HG02943 (cell line): Measurements from ENCODE around the gene CRHR1.

ENCODE experiments used
- ATAC-seq: cut with Tn5 transposase; IDR thresholded peaks from one replicate; pipeline ENCODE4 v1.9.1; 2021; ENCODE audit warnings: mild to moderate bottlenecking, low read depth, moderate library complexity; ENCODE audit not compliant: unreplicated experiment

Gene CRHR1

GRCh38 chr17:45787044-45787443 lies 2.9 kb downstream of the CRHR1 start:
- ATAC-seq = no peak

- ATAC-seq = no peak
Observed at GRCh38 chr17:45787656-45788055, 3.5 kb downstream of the CRHR1 start.

GRCh38 chr17:45788057-45788456 lies 3.9 kb downstream of the CRHR1 start:
- ATAC-seq = no peak

GRCh38 chr17:45789874-45790273 lies 5.8 kb downstream of the CRHR1 start:
- ATAC-seq = no peak

- ATAC-seq = no peak
Observed at GRCh38 chr17:45790296-45790922, 6.3 kb downstream of the CRHR1 start.

- ATAC-seq = no peak
Observed at GRCh38 chr17:45791041-45791582, 7.0 kb downstream of the CRHR1 start.

GRCh38 chr17:45791935-45792334 lies 7.8 kb downstream of the CRHR1 start:
- no peak for ATAC-seq

GRCh38 chr17:45792437-45792836 lies 8.3 kb downstream of the CRHR1 start:
- ATAC-seq = no peak

- ATAC-seq = no peak
Observed at GRCh38 chr17:45792995-45793755, 9.1 kb downstream of the CRHR1 start.

GRCh38 chr17:45793999-45794540 lies 9.9 kb downstream of the CRHR1 start:
- no peak for ATAC-seq

GRCh38 chr17:45794840-45795239 lies 10.7 kb downstream of the CRHR1 start:
- no peak for ATAC-seq

- ATAC-seq = no peak
Observed at GRCh38 chr17:45800816-45801215, 16.7 kb downstream of the CRHR1 start.

GRCh38 chr17:45801421-45801820 lies 17.3 kb downstream of the CRHR1 start:
- ATAC-seq = no peak

GRCh38 chr17:45808845-45809244 lies 24.7 kb downstream of the CRHR1 start:
- no peak for ATAC-seq

GRCh38 chr17:45809499-45809898 lies 25.4 kb downstream of the CRHR1 start:
- no peak for ATAC-seq

- no peak for ATAC-seq
Observed at GRCh38 chr17:45812102-45812501, 28.0 kb downstream of the CRHR1 start.

GRCh38 chr17:45813048-45813725 lies 29.1 kb downstream of the CRHR1 start:
- no peak for ATAC-seq

- no peak for ATAC-seq
Observed at GRCh38 chr17:45814622-45815606, 30.8 kb downstream of the CRHR1 start.

GRCh38 chr17:45815752-45816151 lies 31.6 kb downstream of the CRHR1 start:
- ATAC-seq = no peak

GRCh38 chr17:45818041-45818440 lies 33.9 kb downstream of the CRHR1 start:
- no peak for ATAC-seq
